Stimulated activated naive B cell treated with anti-CD40 and anti-IgM and Interleukin-4, amounts not matched to agents 10 μg/mL and 1 μg/mL and 100 μg/mL, for 72 hours (primary cell): Measurements from ENCODE around the gene TDRD12.

Experiments
- ATAC-seq, 2 donors: fragments of 150-1000 bp; cut with Tn5 transposase; replicated peaks; 2 replicates each; pipeline ENCODE4 v1.10.0; 2021; ENCODE audit warnings: moderate library complexity in 1 of 2
- DNase-seq: peaks from one replicate; pipeline ENCODE4 v3.0.0; 2021
- H3K27ac Mint-ChIP-seq: one replicate; pipeline ENCODE4 v1.8.0; 2022; ENCODE audit warnings: mild to moderate bottlenecking, mixed read lengths
- H3K27me3 Mint-ChIP-seq, 2 donors: one replicate each; pipeline ENCODE4 v1.8.0; 2022; ENCODE audit warnings: mixed read lengths in 2 of 2
- H3K36me3 Mint-ChIP-seq, 2 donors: one replicate each; pipeline ENCODE4 v1.8.0; 2022; ENCODE audit warnings: mixed read lengths in 2 of 2, mild to moderate bottlenecking in 1 of 2
- H3K4me1 Mint-ChIP-seq, 2 donors: one replicate each; pipeline ENCODE4 v1.8.0; 2022; ENCODE audit warnings: mixed read lengths in 2 of 2, mild to moderate bottlenecking in 1 of 2
- H3K4me3 Mint-ChIP-seq, 2 donors: one replicate each; pipeline ENCODE4 v1.8.0; 2022; ENCODE audit warnings: mild to moderate bottlenecking in 2 of 2, mixed read lengths in 2 of 2, moderate library complexity in 1 of 2
- H3K9me3 Mint-ChIP-seq, 2 donors: one replicate each; pipeline ENCODE4 v1.8.0; 2022; ENCODE audit warnings: mixed read lengths in 2 of 2, mild to moderate bottlenecking in 1 of 2

TDRD12 gene

DNA sequence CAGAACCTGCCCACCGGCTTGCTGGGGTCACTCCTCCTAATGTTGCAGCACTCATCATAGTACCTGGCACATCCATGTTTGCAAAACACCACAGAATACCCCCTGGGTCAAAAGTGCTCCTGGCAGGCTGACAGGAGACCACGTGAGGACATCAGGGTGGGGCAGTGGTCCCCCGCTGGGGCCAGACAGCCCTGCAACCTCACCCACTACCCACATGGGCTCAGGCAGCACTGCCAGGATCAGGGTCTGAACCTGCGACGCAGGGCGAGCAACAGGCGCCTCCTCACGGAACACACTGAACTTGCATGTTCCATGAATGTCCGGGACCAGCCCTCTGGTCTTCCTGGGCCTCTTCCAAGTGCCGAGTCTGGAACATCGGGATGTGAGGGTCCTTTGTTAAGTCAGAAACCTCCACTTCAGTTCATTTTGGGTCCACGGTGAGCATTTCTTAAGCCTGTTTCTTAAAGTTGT, 151.4 kb downstream of the TDRD12 start:
- no peak overlapping the region for H3K4me3 Mint-ChIP-seq
- H3K27me3 Mint-ChIP-seq, result peaks cover 0 to 5% of the 10 kb centered on the region in 2 donors
- DNase-seq (no peak), ATAC-seq (no peak)
- no peaks in the 10 kb centered on the region for H3K36me3 Mint-ChIP-seq
- no peaks in the 10 kb centered on the region for H3K4me1 Mint-ChIP-seq
- no peaks in the 10 kb centered on the region for H3K9me3 Mint-ChIP-seq
- no peak overlapping the region for H3K27ac Mint-ChIP-seq

DNA sequence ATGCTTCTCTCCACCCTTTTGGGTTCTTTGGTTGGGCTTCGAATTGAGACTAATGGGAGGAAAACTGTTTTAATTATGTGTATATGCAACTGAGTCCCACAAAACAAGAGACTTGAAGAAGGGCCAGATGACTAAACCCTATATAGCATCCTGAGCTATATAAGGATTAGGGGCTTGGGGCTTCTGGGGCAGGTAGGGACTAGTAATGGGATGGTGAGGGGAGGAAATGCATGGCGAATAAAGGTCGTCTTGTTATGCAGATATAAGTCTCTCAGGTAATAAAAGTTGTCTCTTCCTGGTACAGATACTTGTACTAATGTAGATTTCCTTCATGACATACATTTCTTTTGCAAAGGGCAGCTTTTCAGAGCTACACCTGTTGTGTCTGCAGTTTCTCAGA, 152.8 kb downstream of the TDRD12 start:
- no peak overlapping the region for H3K4me3 Mint-ChIP-seq
- peaks cover 0 to 10% of the 10 kb centered on the region in 2 donors for H3K36me3 Mint-ChIP-seq
- H3K27ac Mint-ChIP-seq, result no peak overlapping the region
- ATAC-seq (no peak), DNase-seq (no peak)
- H3K27me3 Mint-ChIP-seq, result no peaks in the 10 kb centered on the region
- no peaks in the 10 kb centered on the region for H3K9me3 Mint-ChIP-seq
- no peaks in the 10 kb centered on the region for H3K4me1 Mint-ChIP-seq

DNA sequence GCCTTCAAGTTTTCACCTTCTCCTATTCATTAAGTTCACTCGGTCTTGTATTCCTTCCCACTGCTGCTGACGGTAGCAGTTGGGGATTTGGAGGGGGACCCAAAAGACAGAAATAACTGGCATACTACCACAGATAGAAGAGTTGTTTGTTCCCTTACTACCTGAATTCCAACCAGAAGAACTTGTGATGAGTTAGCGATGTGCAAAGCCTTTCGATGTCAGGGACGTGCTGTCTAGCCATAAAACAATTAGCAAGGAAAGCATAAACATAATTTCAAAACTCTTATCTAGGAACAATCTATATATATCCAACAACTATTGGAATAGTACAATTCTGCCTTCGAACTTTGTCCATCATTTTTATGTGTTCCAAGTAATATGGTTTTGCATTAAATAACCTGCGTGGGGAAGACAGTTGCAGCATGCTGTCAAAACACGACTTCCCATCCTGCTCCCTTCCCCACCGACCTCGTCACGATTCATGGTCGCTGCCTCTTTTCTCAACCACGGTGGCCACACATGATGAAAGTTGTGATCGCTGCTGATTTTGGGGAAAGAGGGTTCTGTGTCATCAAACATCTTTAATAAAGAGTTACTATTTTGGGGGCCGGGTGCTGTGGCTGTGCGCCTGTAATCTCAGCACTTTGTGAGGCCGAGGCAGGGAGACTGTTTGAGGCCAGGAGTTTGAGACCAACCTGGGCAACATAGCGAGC, 153.8 kb downstream of the TDRD12 start:
- no peak for DNase-seq
- Mint-ChIP-seq H3K36me3 (peaks cover 4 to 17% of the 10 kb centered on the region in 2 donors), H3K9me3 (no peaks in the 10 kb centered on the region), H3K4me1 (no peaks in the 10 kb centered on the region), H3K27me3 (no peaks in the 10 kb centered on the region), H3K27ac (no peak overlapping the region), H3K4me3 (no peak overlapping the region)
- ATAC-seq, result no peak

DNA sequence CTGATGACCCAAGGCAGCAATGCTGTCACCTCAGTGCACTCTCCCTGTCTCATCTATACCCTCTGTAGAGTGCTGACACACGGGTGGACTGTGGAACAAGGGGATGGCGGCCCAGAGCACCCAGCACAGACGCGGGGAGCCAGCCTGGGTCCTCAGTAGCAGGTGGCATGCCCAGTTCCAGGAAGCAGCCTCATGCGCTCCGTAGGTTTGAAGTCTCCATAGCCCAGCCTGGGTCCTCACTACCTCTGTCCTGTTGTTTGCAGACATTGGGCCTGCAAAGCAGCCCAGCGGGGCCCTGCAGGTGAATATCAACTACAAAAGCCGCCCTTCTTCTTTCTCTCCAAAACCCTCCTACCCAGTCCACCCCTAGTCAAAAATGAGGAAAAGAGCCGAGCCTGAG, 155.0 kb downstream of the TDRD12 start:
- no peak for DNase-seq
- no peaks in the 10 kb centered on the region for H3K4me1 Mint-ChIP-seq
- ATAC-seq, result no peak
- no peaks in the 10 kb centered on the region for H3K27me3 Mint-ChIP-seq
- no peak overlapping the region for H3K27ac Mint-ChIP-seq
- peaks cover 9 to 26% of the 10 kb centered on the region in 2 donors for H3K36me3 Mint-ChIP-seq
- H3K4me3 Mint-ChIP-seq, result no peak overlapping the region
- H3K9me3 Mint-ChIP-seq, result no peaks in the 10 kb centered on the region

DNA sequence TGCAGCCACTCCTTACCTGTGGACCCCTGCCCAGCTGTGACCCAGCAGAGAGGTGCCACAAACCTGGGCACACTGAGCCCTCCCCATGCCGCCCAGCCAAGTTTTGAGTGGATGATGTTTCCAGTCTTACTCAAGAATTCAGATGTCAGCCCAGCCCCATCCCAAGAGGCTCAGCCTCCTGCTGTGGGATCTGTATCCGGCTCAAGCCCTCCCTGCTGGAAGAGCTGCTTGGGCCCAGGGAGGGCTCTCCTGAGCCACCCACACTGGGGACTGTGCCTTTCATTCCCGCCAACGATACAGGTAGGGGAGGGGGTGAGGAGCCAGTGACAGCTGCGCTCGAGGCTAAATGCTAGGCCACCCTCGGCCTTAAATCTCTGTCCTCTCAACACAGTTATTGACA, 155.9 kb downstream of the TDRD12 start:
- Mint-ChIP-seq H3K9me3 (no peaks in the 10 kb centered on the region), H3K27me3 (no peaks in the 10 kb centered on the region), H3K27ac (no peak overlapping the region), H3K36me3 (peaks cover 9 to 30% of the 10 kb centered on the region in 2 donors), H3K4me3 (no peak overlapping the region), H3K4me1 (no peaks in the 10 kb centered on the region)
- ATAC-seq (no peak), DNase-seq (no peak)

DNA sequence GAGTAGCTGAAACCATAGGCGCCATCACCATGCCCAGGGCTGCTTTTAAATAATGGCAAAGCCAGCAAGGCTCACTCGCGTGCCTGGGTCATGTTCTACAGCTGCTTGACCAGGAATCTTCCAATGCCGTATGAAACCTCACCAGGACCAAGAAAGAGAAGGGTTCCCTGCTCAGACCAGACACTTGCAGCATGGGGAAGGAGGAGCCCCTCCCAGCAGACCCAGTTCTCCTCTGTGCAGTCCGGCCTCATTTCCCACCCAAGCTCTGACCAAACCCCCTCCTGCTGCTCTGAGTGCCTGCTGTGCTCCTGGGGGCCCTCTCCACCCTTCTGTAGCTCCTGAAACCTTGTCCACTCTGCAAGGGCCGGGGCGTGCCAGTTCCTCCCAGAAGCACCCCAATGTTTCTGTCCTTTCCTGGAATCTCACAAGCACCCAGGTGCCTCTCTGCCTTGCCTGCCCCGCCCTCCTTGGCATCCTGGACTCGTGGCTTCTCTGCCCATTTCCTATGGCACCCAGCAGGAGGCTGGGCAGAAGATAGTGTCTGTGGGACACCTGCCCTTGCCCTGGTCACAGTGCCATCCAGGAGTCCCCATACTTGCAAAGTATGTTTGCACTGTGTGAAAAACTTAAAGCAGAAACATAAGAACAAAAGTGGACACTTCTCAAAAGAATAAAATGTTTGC, 156.8 kb downstream of the TDRD12 start:
- no peak overlapping the region for H3K4me3 Mint-ChIP-seq
- no peak for ATAC-seq
- H3K4me1 Mint-ChIP-seq, result no peaks in the 10 kb centered on the region
- H3K9me3 Mint-ChIP-seq, result no peaks in the 10 kb centered on the region
- peaks cover 9 to 34% of the 10 kb centered on the region in 2 donors for H3K36me3 Mint-ChIP-seq
- no peaks in the 10 kb centered on the region for H3K27me3 Mint-ChIP-seq
- no peak overlapping the region for H3K27ac Mint-ChIP-seq
- no peak for DNase-seq

DNA sequence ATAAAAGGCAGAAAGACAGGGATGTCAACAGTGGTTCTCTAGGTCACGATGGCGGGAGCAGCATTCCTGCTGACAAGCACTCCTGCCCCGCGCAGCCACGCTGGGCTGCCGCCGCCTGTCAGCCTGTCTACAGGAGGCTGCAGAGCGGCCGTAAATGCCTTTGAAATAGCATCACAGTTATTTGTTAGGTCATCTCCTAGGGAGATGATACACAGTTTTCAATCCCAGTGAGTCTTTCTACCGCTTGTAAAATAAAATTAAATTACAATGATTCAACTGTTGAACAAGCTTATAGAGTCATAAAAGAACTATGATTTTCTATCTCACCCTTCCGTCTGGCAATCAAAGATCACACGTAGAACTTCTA, 157.3 kb downstream of the TDRD12 start:
- H3K4me3 Mint-ChIP-seq, result no peak overlapping the region
- H3K27ac Mint-ChIP-seq, result no peak overlapping the region
- peaks cover 9 to 34% of the 10 kb centered on the region in 2 donors for H3K36me3 Mint-ChIP-seq
- H3K4me1 Mint-ChIP-seq, result no peaks in the 10 kb centered on the region
- no peaks in the 10 kb centered on the region for H3K9me3 Mint-ChIP-seq
- no peak for ATAC-seq
- H3K27me3 Mint-ChIP-seq, result no peaks in the 10 kb centered on the region
- DNase-seq, result no peak
